CD4-positive, CD25-positive, alpha-beta regulatory T cell (primary cell): Measurements from ENCODE around the gene NLN. TPM values are rescaled to one million over a fixed set of nuclear protein-coding genes. Genes with fewer than 3 reads are reported as not detected.

Experiments
- ATAC-seq, 2 donors: fragments of 150-1000 bp; cut with Tn5 transposase; one replicate each; pipeline ENCODE4 v1.10.0; 2021; ENCODE audit warnings: low read depth in 2 of 2, moderate number of reproducible peaks in 2 of 2, moderate library complexity in 1 of 2
- DNase-seq, 3 donors: peaks; one replicate each; pipeline versions ENCODE4 v3.0.0 to v3.0.0-alpha.2; 2012 to 2022; ENCODE audit warnings: mixed read lengths in 1 of 3
- H3K27ac ChIP-seq: one replicate; pipeline ENCODE4 v1.7.0; 2013; ENCODE audit warnings: mild to moderate bottlenecking, low read length; ENCODE audit not compliant: insufficient read depth, poor library complexity, severe bottlenecking
- H3K27me3 ChIP-seq: one replicate; pipeline ENCODE4 v1.7.0; 2013; ENCODE audit warnings: low read length; ENCODE audit not compliant: control insufficient read depth, insufficient read depth
- H3K36me3 ChIP-seq: one replicate; pipeline ENCODE4 v1.7.0; 2013; ENCODE audit warnings: mild to moderate bottlenecking, low read length, moderate library complexity; ENCODE audit not compliant: control insufficient read depth, insufficient read depth
- H3K4me1 ChIP-seq: 2 replicates; pipeline ENCODE4 v1.7.0; 2013; ENCODE audit warnings: mild to moderate bottlenecking, low read length; ENCODE audit not compliant: insufficient read depth, control insufficient read depth, poor library complexity, severe bottlenecking
- H3K4me3 ChIP-seq: one replicate; pipeline ENCODE4 v1.7.0; 2013; ENCODE audit warnings: low read depth, mild to moderate bottlenecking, low read length, moderate library complexity
- H3K9me3 ChIP-seq, 2 experiments: 1 replicate in 1 of 2; 2 replicates in 1 of 2; pipeline ENCODE4 v1.7.0; 2013; ENCODE audit warnings: low read length in 2 of 2, mild to moderate bottlenecking in 1 of 2, moderate library complexity in 1 of 2; ENCODE audit not compliant: control insufficient read depth in 2 of 2
- H3K27ac Mint-ChIP-seq, 3 donors: one replicate each; pipeline ENCODE4 v1.8.0; 2020 to 2022; ENCODE audit warnings: mild to moderate bottlenecking in 3 of 3, mixed read lengths in 3 of 3, moderate library complexity in 2 of 3
- H3K27me3 Mint-ChIP-seq: one replicate; pipeline ENCODE4 v1.8.0; 2022; ENCODE audit warnings: mild to moderate bottlenecking, mixed read lengths
- H3K36me3 Mint-ChIP-seq: one replicate; pipeline ENCODE4 v1.8.0; 2020; ENCODE audit warnings: mixed read lengths
- H3K4me1 Mint-ChIP-seq, 4 donors: one replicate each; pipeline ENCODE4 v1.8.0; 2020 to 2022; ENCODE audit warnings: mixed read lengths in 4 of 4, mild to moderate bottlenecking in 1 of 4
- H3K4me3 Mint-ChIP-seq, 4 donors: one replicate each; pipeline ENCODE4 v1.8.0; 2020 to 2022; ENCODE audit warnings: mild to moderate bottlenecking in 4 of 4, mixed read lengths in 4 of 4, moderate library complexity in 3 of 4
- H3K9me3 Mint-ChIP-seq, 7 donors: one replicate each; pipeline ENCODE4 v1.8.0; 2020 to 2022; ENCODE audit warnings: mixed read lengths in 7 of 7, mild to moderate bottlenecking in 3 of 7, moderate library complexity in 2 of 7
- polyA plus RNA-seq, 4 donors: library from polyadenylated mRNA; unstranded; fragments of 300-500 nt; fragmentation: Illumina TruSeq; gene quantifications; one replicate each; pipeline ENCODE4 v1.2.3, GENCODE V29; 2021
- total RNA-seq: library from RNA; stranded (reverse); gene quantifications from one replicate; pipeline ENCODE4 v1.2.3, GENCODE V29; 2022

NLN gene
- total and polyA plus RNA-seq, 5 donors from 2014 or later = 0.65 to 2.0 (median 1.7) TPM

DNA sequence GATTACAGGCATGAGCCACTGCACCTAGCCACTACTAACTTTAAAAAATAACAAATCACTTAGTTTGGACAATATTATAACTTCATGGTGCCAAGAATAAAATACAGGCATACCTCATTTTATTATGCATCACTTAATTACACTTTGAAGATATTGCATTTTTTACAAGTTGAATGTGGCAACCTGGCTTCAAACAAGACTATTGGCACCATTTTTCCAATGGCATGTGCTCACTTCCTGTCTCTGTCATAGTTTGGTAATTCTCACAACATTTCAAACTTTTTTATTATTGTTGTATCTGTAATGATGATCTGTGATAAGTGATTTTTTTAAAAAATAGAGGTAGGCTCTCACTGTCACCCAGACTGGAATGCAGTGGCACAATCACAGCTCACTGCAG, 154.5 kb downstream of the NLN start:
- Histone ChIP-seq H3K9me3 (no peaks in the 10 kb centered on the region), H3K4me1 (no peaks in the 10 kb centered on the region), H3K4me3 (no peak overlapping the region), H3K36me3 (no peaks in the 10 kb centered on the region), H3K27me3 (no peaks in the 10 kb centered on the region), H3K27ac (no peak overlapping the region)
- no peak overlapping the region for H3K27ac Mint-ChIP-seq
- no peak for DNase-seq
- no peaks in the 10 kb centered on the region for H3K27me3 Mint-ChIP-seq
- no peak overlapping the region for H3K4me3 Mint-ChIP-seq
- H3K4me1 Mint-ChIP-seq = no peaks in the 10 kb centered on the region
- H3K9me3 Mint-ChIP-seq = peaks cover 2 to 9% (median 4%) of the 10 kb centered on the region in 7 donors
- no peak for ATAC-seq
- peaks cover 4% of the 10 kb centered on the region for H3K36me3 Mint-ChIP-seq

- no peak for ATAC-seq
- DNase-seq = no peak
- Histone ChIP-seq H3K4me1 (no peaks in the 10 kb centered on the region), H3K27me3 (no peaks in the 10 kb centered on the region), H3K36me3 (no peaks in the 10 kb centered on the region), H3K4me3 (no peak overlapping the region), H3K9me3 (no peaks in the 10 kb centered on the region), H3K27ac (no peak overlapping the region)
- Mint-ChIP-seq H3K4me1 (no peaks in the 10 kb centered on the region), H3K36me3 (peaks cover 4% of the 10 kb centered on the region), H3K4me3 (no peak overlapping the region), H3K9me3 (peaks cover 0 to 9% (median 2%) of the 10 kb centered on the region in 7 donors), H3K27ac (peak overlapping the region in 1 of 3 donors; percentile 53), H3K27me3 (no peaks in the 10 kb centered on the region)
Observed at GRCh38 chr5:65876970-65877369, 155.0 kb downstream of the NLN start.

Other genes with a start within 250 kb of the NLN start
- gene ADAMTS6, start 240.3 kb upstream of the NLN start, total RNA-seq = 1.5 TPM
- under 1 TPM in 3 of 4 donors, not detected in 1; 0.03 to 0.18 (median 0.09) TPM for gene ADAMTS6, start 240.3 kb upstream of the NLN start, polyA plus RNA-seq
- gene CENPK, start 159.0 kb upstream of the NLN start, total RNA-seq = 47.9 TPM
- gene CENPK, start 159.0 kb upstream of the NLN start, polyA plus RNA-seq = 10 to 100 TPM; 20.8 to 44.0 (median 39.1) TPM
- gene PPWD1, start 158.9 kb upstream of the NLN start, total RNA-seq = 93.8 TPM
- gene PPWD1, start 158.9 kb upstream of the NLN start, polyA plus RNA-seq = 10 to 100 TPM; 31.7 to 38.0 (median 35.7) TPM
- 20.6 TPM for gene TRIM23, start 97.9 kb upstream of the NLN start, total RNA-seq
- 10 to 100 TPM; 10.3 to 18.7 (median 11.5) TPM for gene TRIM23, start 97.9 kb upstream of the NLN start, polyA plus RNA-seq
- 11.1 TPM for gene SHLD3, start 97.2 kb upstream of the NLN start, total RNA-seq
- 1 to 10 TPM; 5.8 to 6.3 (median 6.2) TPM for gene SHLD3, start 97.2 kb upstream of the NLN start, polyA plus RNA-seq
- 17.7 TPM for gene TRAPPC13, start 97.2 kb upstream of the NLN start, total RNA-seq
- 10 to 100 TPM; 15.5 to 20.5 (median 19.9) TPM for gene TRAPPC13, start 97.2 kb upstream of the NLN start, polyA plus RNA-seq
- 84.3 TPM for gene SGTB, start 96 bp upstream of the NLN start, total RNA-seq
- gene SGTB, start 96 bp upstream of the NLN start, polyA plus RNA-seq = 10 to 100 TPM; 17.5 to 25.3 (median 21.5) TPM
- 114 TPM for gene ERBIN, start 204.4 kb downstream of the NLN start, total RNA-seq
- 10 to 100 TPM; 21.5 to 58.2 (median 38.8) TPM for gene ERBIN, start 204.4 kb downstream of the NLN start, polyA plus RNA-seq